K562 (cell line): ENCODE measurements around the gene TPD52L2.

ENCODE experiments used
- CHD1 ChIP-seq: fragments of 200-600 bp; sonication (generic); IDR thresholded peaks from one replicate; pipeline ENCODE4 v1.6.1; 2012; ENCODE audit warnings: mild to moderate bottlenecking, moderate library complexity, low read length, inconsistent platforms
- DPF2 ChIP-seq: fragments of 450-650 bp; IDR thresholded peaks from 2 replicates; pipeline ENCODE4 v1.6.1; 2016
- EP300 ChIP-seq: IDR thresholded peaks from 2 replicates; pipeline ENCODE4 v1.6.1; 2012; ENCODE audit warnings: low read length, improper control_type of control experiment
- KAT7 ChIP-seq: sonication (generic); formaldehyde crosslinking; IDR thresholded peaks from 2 replicates; pipeline ENCODE4 v1.8.0; 2022; ENCODE audit warnings: missing genetic modification reagents, mild to moderate bottlenecking, borderline replicate concordance
- POLR2A ChIP-seq: fragments of 450-650 bp; conservative IDR thresholded peaks from 2 replicates; pipeline ENCODE4 v1.6.1; 2016
- TSC22D4 ChIP-seq: fragments of 450-650 bp; IDR thresholded peaks from 2 replicates; pipeline ENCODE4 v1.6.1; 2016; ENCODE audit warnings: missing genetic modification characterization, missing biosample characterization, control low read depth
- ZNF766 ChIP-seq: fragments of 200-800 bp; sonication (Bioruptor generic); conservative IDR thresholded peaks from 2 replicates; pipeline ENCODE4 v1.6.1; 2016; ENCODE audit warnings: missing genetic modification characterization, missing compliant biosample characterization
- TF ChIP-seq, protein P1 (sequence below), 2 experiments: IDR thresholded peaks in 1 of 2; conservative IDR thresholded peaks in 1 of 2; 2 replicates each; pipeline ENCODE4 v1.6.1; 2016; ENCODE audit warnings: low read depth in 2 of 2, mild to moderate bottlenecking in 1 of 2, missing compliant biosample characterization in 1 of 2, missing genetic modification characterization in 1 of 2, moderate library complexity in 1 of 2
- TF ChIP-seq, protein P2 (sequence below): sonication (generic); formaldehyde crosslinking; IDR thresholded peaks from 2 replicates; pipeline ENCODE4 v1.8.1; 2022; ENCODE audit warnings: missing genetic modification reagents
- TF ChIP-seq, protein P3 (sequence below), 3 experiments: IDR thresholded peaks in 2 of 3; conservative IDR thresholded peaks in 1 of 3; 2 replicates each; pipeline ENCODE4 v1.5.1; 2011 to 2012; ENCODE audit warnings: low read length in 3 of 3, mild to moderate bottlenecking in 3 of 3, control low read depth in 2 of 3, improper control_type of control experiment in 1 of 3, inconsistent platforms in 1 of 3, low read depth in 1 of 3, mixed read lengths in 1 of 3, moderate library complexity in 1 of 3; ENCODE audit not compliant: insufficient read depth in 2 of 3

DNA sequence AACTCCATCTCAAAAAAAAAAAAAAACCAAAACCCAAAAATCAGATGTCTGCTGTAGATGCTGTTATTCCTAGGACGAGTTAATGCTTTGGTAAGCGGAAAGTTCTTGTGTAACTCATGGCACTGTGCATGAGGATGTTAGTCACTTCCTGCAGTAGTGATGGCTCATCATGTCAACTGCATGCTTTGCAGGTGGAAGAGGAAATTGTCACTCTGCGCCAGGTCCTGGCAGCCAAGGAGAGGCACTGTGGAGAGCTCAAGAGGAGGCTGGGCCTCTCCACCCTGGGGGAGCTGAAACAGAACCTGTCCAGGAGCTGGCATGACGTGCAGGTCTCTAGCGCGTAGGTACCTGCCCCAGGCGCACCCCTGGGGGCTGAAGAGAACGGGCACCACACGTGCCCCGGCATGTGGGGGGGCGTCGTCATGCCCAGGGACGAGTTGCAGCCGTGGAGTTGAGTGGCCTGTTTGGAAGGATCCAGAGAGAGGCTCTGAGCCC, 8.5 kb downstream of the TPD52L2 start:
- TF ChIP-seq TSC22D4 (tag) (no peak), DPF2 (no peak), ZNF766 (CRISPR knock-in tag) (no peak), KAT7 (CRISPR knock-in tag) (no peak), POLR2A (no peak), EP300 (no peak), CHD1 (no peak)
- TF ChIP-seq, protein P1, sequence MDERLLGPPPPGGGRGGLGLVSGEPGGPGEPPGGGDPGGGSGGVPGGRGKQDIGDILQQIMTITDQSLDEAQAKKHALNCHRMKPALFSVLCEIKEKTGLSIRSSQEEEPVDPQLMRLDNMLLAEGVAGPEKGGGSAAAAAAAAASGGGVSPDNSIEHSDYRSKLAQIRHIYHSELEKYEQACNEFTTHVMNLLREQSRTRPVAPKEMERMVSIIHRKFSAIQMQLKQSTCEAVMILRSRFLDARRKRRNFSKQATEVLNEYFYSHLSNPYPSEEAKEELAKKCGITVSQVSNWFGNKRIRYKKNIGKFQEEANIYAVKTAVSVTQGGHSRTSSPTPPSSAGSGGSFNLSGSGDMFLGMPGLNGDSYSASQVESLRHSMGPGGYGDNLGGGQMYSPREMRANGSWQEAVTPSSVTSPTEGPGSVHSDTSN (CRISPR knock-in tag; IDR thresholded peaks at IDR 0.05; ENCODE audit: low read depth), result no peak
- TF ChIP-seq, protein P1 (tag; conservative IDR thresholded peaks at IDR 0.05; ENCODE audit: low read depth), result no peak
- TF ChIP-seq, protein P2, sequence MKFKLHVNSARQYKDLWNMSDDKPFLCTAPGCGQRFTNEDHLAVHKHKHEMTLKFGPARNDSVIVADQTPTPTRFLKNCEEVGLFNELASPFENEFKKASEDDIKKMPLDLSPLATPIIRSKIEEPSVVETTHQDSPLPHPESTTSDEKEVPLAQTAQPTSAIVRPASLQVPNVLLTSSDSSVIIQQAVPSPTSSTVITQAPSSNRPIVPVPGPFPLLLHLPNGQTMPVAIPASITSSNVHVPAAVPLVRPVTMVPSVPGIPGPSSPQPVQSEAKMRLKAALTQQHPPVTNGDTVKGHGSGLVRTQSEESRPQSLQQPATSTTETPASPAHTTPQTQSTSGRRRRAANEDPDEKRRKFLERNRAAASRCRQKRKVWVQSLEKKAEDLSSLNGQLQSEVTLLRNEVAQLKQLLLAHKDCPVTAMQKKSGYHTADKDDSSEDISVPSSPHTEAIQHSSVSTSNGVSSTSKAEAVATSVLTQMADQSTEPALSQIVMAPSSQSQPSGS, result no peak
- TF ChIP-seq, protein P3, sequence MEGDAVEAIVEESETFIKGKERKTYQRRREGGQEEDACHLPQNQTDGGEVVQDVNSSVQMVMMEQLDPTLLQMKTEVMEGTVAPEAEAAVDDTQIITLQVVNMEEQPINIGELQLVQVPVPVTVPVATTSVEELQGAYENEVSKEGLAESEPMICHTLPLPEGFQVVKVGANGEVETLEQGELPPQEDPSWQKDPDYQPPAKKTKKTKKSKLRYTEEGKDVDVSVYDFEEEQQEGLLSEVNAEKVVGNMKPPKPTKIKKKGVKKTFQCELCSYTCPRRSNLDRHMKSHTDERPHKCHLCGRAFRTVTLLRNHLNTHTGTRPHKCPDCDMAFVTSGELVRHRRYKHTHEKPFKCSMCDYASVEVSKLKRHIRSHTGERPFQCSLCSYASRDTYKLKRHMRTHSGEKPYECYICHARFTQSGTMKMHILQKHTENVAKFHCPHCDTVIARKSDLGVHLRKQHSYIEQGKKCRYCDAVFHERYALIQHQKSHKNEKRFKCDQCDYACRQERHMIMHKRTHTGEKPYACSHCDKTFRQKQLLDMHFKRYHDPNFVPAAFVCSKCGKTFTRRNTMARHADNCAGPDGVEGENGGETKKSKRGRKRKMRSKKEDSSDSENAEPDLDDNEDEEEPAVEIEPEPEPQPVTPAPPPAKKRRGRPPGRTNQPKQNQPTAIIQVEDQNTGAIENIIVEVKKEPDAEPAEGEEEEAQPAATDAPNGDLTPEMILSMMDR (IDR thresholded peaks at IDR 0.05 in 2 of 3, conservative IDR thresholded peaks at IDR 0.05 in 1 of 3; ENCODE audit: insufficient read depth in 2 of 3, low read depth in 1 of 3, low read length in 3 of 3), result no peak
